Brain microvascular endothelial cell (primary cell): ENCODE data around the gene TXNRD1.

Source experiments
- DNase-seq: peaks from one replicate; pipeline ENCODE4 v3.0.0-alpha.2; 2020
- H3K27ac ChIP-seq: fragments of 250-450 bp; sonication (Bioruptor Pico); 2 replicates; pipeline ENCODE4 v1.5.1; 2020; ENCODE audit warnings: mild to moderate bottlenecking, moderate library complexity
- H3K27me3 ChIP-seq: fragments of 250-450 bp; sonication (Bioruptor Pico); replicated peaks from 2 replicates; pipeline ENCODE4 v1.5.1; 2020; ENCODE audit warnings: mild to moderate bottlenecking
- H3K36me3 ChIP-seq: fragments of 250-450 bp; sonication (Bioruptor Pico); replicated peaks from 2 replicates; pipeline ENCODE4 v1.5.1; 2020; ENCODE audit warnings: mild to moderate bottlenecking
- H3K4me3 ChIP-seq: 2 replicates; pipeline ENCODE4 v1.5.1; 2011; ENCODE audit warnings: low read depth, mild to moderate bottlenecking, control low read depth, low read length, moderate library complexity
- in situ Hi-C: cut with HindIII; loops from 2 replicates; pipeline ENCODE4 v1.10.0; 2017; ENCODE audit warnings: low sequenced_read_pairs, low pct_ligation_motif_present
- TF ChIP-seq, protein P1 (sequence below): IDR thresholded peaks from 2 replicates; pipeline ENCODE4 v1.5.1; 2011; ENCODE audit warnings: low read depth, mild to moderate bottlenecking, moderate library complexity, low read length, control low read depth, inconsistent platforms; ENCODE audit errors: missing control alignments

TXNRD1 gene

DNA sequence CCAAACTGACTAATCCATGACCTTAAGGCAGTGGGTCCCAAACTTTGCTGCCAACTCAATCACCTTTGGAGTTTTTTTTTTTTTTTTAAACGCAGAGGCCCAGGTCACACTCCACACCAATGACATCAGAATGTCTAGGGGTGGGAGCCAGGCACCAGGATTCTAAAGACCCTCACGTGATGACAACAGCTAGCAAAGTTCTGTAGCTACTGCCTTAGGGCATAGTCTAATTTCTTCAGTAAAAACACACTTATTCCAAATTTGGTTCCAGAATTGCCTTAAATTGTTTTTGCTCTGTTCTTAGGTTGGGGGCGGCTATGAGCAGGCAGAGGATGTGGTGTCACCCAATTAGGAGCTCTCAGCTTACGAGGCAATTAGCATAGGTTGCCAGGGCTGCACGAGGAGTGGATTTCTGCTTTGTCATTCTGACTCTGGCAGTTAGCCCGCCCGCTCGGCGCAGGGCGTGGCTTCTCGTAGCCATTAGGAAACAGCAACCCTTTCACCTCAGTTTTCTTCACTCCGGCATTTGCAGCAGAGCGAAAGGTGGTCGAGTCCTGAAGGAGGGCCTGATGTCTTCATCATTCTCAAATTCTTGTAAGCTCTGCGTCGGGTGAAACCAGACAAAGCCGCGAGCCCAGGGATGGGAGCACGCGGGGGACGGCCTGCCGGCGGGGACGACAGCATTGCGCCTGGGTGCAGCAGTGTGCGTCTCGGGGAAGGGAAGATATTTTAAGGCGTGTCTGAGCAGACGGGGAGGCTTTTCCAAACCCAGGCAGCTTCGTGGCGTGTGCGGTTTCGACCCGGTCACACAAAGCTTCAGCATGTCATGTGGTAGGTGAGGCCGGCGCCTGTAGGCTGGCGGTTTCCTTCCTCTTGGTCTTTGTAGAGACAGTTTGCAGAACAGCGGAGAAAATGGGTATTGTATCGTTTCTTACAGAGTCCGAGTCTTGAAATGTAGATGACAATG, 71.2 kb downstream of the TXNRD1 start:
- TF ChIP-seq, protein P1, sequence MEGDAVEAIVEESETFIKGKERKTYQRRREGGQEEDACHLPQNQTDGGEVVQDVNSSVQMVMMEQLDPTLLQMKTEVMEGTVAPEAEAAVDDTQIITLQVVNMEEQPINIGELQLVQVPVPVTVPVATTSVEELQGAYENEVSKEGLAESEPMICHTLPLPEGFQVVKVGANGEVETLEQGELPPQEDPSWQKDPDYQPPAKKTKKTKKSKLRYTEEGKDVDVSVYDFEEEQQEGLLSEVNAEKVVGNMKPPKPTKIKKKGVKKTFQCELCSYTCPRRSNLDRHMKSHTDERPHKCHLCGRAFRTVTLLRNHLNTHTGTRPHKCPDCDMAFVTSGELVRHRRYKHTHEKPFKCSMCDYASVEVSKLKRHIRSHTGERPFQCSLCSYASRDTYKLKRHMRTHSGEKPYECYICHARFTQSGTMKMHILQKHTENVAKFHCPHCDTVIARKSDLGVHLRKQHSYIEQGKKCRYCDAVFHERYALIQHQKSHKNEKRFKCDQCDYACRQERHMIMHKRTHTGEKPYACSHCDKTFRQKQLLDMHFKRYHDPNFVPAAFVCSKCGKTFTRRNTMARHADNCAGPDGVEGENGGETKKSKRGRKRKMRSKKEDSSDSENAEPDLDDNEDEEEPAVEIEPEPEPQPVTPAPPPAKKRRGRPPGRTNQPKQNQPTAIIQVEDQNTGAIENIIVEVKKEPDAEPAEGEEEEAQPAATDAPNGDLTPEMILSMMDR: no peak
- Histone ChIP-seq H3K36me3 (peaks cover 11% of the 10 kb centered on the region), H3K27me3 (no peaks in the 10 kb centered on the region), H3K27ac (peak overlapping the region; percentile 88), H3K4me3 (peak overlapping the region; percentile 89)
- in situ Hi-C loops: no loop called here
- peak; percentile 93 for DNase-seq

DNA sequence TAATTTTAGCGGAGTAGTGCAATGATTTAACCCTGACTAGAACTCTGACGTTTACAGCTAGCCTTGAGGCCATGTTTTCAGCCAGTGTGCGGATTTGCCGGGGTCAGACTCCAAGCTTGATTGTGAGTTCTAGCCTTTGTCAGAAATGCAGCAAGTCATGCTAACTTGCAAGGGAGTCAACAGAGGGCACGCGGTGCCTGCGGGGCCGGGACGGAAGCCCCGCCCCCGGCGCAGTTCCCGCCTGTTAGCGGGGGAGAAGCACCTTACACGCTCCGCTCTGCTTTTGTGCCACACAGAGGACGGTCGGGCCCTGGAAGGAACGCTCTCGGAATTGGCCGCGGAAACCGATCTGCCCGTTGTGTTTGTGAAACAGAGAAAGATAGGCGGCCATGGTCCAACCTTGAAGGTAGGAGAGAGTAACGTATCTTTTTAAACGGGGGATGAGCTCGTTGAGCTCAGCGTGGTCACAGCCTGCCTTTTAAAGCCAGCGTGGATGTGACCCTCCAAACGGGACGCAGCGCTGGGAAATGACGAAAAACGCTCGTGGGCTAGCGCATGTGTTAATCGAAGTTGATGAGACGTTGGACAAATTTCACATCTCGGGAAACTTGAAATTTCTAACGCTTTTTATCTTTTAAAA, 73.2 kb downstream of the TXNRD1 start:
- peak; percentile 58 for DNase-seq
- TF ChIP-seq, protein P1: no peak
- Histone ChIP-seq H3K27me3 (no peaks in the 10 kb centered on the region), H3K36me3 (peaks cover 27% of the 10 kb centered on the region), H3K27ac (peak overlapping the region; percentile 88), H3K4me3 (peak overlapping the region; percentile 89)
- in situ Hi-C loops: no loop called here

DNA sequence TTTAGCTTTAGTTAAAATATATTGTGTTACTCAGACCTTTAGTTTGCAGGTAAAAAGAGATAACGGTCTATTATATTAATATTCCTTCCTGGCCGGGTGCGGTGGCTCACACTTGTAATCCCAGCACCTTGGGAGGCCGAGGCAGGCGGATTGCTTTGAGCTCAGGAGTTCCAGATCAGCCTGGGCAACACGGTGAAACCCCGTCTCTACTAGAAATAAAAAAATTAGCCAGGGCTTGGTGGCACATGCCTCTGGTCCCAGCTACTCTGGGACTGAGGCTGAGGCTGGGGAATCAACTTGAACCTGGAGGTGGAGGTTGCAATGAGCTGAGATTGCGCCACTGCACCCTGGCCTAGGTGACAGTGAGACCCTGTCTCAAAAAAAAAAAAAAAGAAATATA, 74.7 kb downstream of the TXNRD1 start:
- no peak overlapping the region for H3K4me3 ChIP-seq

DNA sequence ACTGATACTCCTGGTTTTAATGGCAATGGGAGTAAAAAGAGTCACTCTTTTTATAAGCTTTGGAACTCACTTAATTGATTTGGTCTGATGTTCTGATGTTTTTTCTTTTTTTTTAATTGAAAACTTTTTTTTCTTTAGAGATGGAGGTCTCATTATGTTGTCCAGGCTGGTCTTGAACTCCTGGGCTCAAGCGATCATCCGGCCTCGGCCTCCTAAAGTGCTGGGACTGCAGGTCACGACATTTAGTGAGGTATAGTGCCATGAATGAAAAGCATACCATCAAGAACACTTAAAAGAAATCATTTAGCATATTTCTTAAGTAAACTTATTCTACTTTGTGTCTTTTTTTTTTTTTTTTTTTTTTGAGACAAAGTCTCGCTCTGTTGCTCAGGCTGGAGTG, 75.3 kb downstream of the TXNRD1 start:
- in situ Hi-C loops: no loop called here
- H3K36me3 ChIP-seq: peaks cover 41% of the 10 kb centered on the region
- H3K27me3 ChIP-seq: no peaks in the 10 kb centered on the region
- TF ChIP-seq, protein P1: no peak
- DNase-seq: no peak
- no peak overlapping the region for H3K27ac ChIP-seq
- H3K4me3 ChIP-seq: no peak overlapping the region

More for the DNA sequence above, 74.7 kb downstream of the TXNRD1 start:
- Histone ChIP-seq H3K27me3 (no peaks in the 10 kb centered on the region), H3K36me3 (peaks cover 38% of the 10 kb centered on the region), H3K27ac (no peak overlapping the region)
- in situ Hi-C loops: no loop called here
- no peak for DNase-seq
- TF ChIP-seq, protein P1: no peak

DNA sequence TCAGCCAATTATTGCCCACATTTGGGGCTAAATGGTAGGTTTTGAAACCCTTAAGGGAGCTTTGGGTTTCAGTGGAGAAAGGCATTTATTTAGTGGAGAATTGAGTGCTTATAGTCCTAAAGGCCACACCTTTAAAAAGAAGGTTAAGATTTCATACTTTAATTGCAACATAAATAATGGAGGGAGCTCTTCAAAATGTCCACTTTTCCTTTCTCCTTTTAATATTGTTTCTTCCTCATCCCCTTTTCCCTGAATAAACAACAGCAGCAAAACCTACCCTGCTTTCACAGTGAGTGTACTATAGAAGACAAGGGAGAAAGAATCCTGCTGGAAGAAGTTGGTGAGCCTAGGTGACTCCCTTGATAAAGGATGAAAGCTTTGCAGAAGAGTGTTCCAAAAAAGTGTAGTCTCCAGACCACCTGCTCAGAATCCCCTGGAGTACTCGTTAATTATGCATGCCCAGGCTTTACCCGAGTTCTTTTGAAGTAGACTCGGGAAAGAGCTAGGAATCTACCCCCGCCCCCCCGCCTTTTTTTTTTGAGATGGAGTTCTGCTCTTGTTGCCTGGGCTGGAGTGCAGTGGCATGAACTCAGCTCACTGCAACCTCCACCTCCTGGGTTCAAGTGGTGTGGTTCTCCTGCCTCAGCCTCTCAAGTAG, 76.4 kb downstream of the TXNRD1 start:
- in situ Hi-C loops: no loop called here
- Histone ChIP-seq H3K27ac (no peak overlapping the region), H3K4me3 (no peak overlapping the region), H3K36me3 (peaks cover 52% of the 10 kb centered on the region), H3K27me3 (no peaks in the 10 kb centered on the region)
- no peak for DNase-seq
- TF ChIP-seq, protein P1: no peak
